Measurements from ENCODE around the gene RNU7-1. TPM values are rescaled to one million over a fixed set of nuclear protein-coding genes. Genes with fewer than 3 reads are reported as not detected.
A peak's percentile ranks its signal among the peaks of the same experiment; 100 is the strongest.

RNU7-1 gene
- total RNA-seq, 1 donor from 2014 or later: not detected

DNA sequence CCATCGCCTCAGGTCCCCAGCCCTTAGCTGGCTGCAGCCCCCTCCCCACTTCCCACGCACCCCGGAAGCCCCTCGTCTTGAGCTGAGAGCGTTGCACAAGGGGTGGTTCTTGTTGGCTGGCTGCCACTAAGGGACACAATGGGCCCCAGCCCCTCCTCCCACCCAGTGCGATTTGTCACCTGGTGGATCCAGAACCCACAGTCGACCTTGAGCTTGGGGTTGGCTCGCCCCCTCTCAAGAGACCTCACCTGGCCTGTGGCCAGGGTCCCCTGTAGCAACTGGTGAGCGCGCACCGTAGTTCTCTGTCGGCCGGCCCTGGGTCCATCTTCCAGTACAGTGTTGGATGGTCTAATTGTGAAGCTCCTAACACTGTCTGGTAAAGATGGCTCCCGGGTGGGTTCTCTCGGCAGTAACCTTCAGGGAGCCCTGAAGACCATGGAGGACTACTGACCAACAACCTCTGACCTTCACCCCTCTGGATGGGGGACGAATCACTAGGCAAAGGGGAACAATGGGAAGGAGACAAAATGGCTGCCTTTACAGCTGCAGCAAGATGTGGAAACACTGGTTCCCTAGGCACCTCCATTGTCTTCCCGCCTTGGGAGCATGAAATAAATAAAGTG is 20.3 kb downstream of the RNU7-1 start:
- Mint-ChIP-seq H3K36me3 (ENCODE audit: insufficient read depth) (peaks cover 22% of the 10 kb centered on the region), H3K4me3 (ENCODE audit: low read depth) (peak overlapping the region; percentile 97), H3K9me3 (ENCODE audit: low read depth) (no peaks in the 10 kb centered on the region), H3K27ac (peak overlapping the region; percentile 99), H3K4me1 (ENCODE audit: low read depth) (peaks cover 44% of the 10 kb centered on the region), H3K27me3 (no peaks in the 10 kb centered on the region)
- no peak for DNase-seq (ENCODE audit: low spot score, unreplicated experiment)
- TF ChIP-seq, protein P1, sequence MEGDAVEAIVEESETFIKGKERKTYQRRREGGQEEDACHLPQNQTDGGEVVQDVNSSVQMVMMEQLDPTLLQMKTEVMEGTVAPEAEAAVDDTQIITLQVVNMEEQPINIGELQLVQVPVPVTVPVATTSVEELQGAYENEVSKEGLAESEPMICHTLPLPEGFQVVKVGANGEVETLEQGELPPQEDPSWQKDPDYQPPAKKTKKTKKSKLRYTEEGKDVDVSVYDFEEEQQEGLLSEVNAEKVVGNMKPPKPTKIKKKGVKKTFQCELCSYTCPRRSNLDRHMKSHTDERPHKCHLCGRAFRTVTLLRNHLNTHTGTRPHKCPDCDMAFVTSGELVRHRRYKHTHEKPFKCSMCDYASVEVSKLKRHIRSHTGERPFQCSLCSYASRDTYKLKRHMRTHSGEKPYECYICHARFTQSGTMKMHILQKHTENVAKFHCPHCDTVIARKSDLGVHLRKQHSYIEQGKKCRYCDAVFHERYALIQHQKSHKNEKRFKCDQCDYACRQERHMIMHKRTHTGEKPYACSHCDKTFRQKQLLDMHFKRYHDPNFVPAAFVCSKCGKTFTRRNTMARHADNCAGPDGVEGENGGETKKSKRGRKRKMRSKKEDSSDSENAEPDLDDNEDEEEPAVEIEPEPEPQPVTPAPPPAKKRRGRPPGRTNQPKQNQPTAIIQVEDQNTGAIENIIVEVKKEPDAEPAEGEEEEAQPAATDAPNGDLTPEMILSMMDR (IDR thresholded peaks at IDR 0.05; ENCODE audit: unreplicated experiment): no peak

DNA sequence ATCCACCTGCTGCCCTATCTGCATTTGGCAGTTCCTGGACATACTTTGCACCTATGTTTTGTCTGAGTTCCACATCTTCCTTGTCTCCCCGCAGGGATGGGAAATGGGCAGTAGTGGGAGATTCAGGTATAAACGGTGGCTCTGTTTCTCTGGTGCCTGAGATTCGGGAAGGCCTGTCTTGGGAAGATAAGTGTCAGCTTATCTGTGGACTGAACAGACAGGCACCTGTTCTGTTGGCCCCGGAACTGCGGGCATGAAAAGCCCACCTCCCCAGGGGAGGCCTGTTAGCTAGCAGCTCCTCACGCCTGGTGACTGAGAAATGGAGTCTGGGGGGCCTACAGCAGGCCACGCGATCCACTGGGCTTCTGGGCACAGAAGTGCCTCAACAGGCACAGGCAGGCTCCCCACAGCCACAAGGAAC is 21.0 kb downstream of the RNU7-1 start:
- Mint-ChIP-seq H3K4me1 (ENCODE audit: low read depth) (peaks cover 50% of the 10 kb centered on the region), H3K36me3 (ENCODE audit: insufficient read depth) (peaks cover 22% of the 10 kb centered on the region), H3K27me3 (no peaks in the 10 kb centered on the region), H3K4me3 (ENCODE audit: low read depth) (peak overlapping the region; percentile 97), H3K9me3 (ENCODE audit: low read depth) (no peaks in the 10 kb centered on the region), H3K27ac (peak overlapping the region; percentile 99)
- DNase-seq (ENCODE audit: low spot score, unreplicated experiment): no peak
- TF ChIP-seq, protein P1 (IDR thresholded peaks at IDR 0.05; ENCODE audit: unreplicated experiment): no peak

DNA sequence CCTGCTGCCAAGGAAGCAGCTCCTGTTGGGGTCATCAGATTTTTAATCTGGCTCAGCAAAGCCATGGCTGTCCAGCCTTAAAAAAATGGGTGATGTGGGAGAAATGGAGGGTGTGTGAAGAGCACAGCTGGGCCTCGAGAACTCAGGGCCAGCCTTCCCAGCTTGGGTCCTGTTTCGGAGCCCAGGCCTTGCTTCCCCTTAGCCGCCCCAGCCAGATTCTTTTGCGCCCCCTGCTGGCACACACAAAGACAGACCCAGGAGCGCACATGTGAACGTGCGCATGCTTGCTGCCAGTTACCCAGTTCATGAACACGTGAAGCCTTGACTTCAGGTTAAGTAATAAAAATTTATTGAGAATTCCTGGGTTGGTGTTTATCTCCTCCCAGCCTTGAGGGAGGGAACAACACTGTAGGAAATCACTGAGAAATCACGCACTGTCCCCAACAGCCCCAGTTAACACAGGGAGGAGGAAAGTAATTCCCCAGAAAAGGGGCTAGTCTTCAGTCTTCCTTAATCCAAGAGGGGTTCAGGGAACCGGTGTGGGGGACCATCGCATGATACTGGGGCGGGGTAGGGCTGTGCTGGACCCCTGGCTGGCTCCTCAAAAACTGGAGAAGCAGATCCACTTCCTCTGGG is 21.5 kb downstream of the RNU7-1 start:
- H3K4me1 Mint-ChIP-seq (ENCODE audit: low read depth): peaks cover 53% of the 10 kb centered on the region
- H3K27ac Mint-ChIP-seq: peak overlapping the region; percentile 99
- peak overlapping the region; percentile 97 for H3K4me3 Mint-ChIP-seq (ENCODE audit: low read depth)
- H3K9me3 Mint-ChIP-seq (ENCODE audit: low read depth): no peaks in the 10 kb centered on the region
- no peaks in the 10 kb centered on the region for H3K27me3 Mint-ChIP-seq
- peak; percentile 90 for DNase-seq (ENCODE audit: low spot score, unreplicated experiment)
- TF ChIP-seq, protein P1 (IDR thresholded peaks at IDR 0.05; ENCODE audit: unreplicated experiment): peak; percentile 96
- H3K36me3 Mint-ChIP-seq (ENCODE audit: insufficient read depth): peaks cover 22% of the 10 kb centered on the region

DNA sequence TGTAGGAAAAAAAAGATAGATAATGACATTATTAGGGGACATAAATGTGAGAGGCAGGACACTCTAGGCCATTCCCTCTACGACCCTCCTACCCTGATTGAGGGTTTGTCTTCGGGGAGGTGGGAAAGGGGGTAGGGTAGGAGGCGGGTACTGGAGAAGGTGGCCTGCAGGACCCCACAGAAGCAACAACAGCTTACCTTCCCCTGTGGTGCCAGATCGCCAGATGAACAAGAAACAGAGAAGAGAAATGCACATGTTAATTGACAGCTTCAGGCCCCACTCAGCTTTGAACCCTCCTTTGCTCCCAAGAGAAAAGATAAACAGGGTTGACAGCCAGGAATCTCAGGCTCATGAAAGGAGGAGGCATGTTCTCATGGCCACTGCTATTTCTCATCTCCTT is 22.1 kb downstream of the RNU7-1 start:
- no peak for DNase-seq (ENCODE audit: low spot score, unreplicated experiment)
- H3K27ac Mint-ChIP-seq: peak overlapping the region; percentile 99
- H3K4me1 Mint-ChIP-seq (ENCODE audit: low read depth): peaks cover 53% of the 10 kb centered on the region
- TF ChIP-seq, protein P1 (IDR thresholded peaks at IDR 0.05; ENCODE audit: unreplicated experiment): no peak
- no peaks in the 10 kb centered on the region for H3K27me3 Mint-ChIP-seq
- peaks cover 22% of the 10 kb centered on the region for H3K36me3 Mint-ChIP-seq (ENCODE audit: insufficient read depth)
- H3K4me3 Mint-ChIP-seq (ENCODE audit: low read depth): peak overlapping the region; percentile 97
- no peaks in the 10 kb centered on the region for H3K9me3 Mint-ChIP-seq (ENCODE audit: low read depth)

DNA sequence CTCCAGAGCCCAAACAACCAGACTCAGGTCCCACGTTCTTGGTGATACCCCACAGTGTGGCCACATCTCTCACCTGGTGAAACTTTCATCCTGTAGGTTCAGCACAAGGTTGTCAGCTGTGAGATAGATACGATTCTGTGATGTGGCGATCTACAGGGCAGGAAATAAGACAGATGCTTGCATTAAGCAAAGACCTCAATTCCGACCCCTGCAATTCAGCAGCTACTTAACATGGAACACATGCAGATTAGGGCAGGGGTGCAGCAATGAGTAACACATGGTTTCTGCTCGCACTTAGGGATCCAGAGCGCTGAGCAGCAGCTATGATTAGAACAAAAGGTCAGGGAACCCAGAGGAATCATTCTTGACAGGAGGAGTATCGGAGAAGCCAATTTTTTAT is 22.7 kb downstream of the RNU7-1 start:
- Mint-ChIP-seq H3K36me3 (ENCODE audit: insufficient read depth) (peaks cover 22% of the 10 kb centered on the region), H3K27ac (peak overlapping the region; percentile 90), H3K4me3 (ENCODE audit: low read depth) (no peak overlapping the region), H3K4me1 (ENCODE audit: low read depth) (peaks cover 54% of the 10 kb centered on the region), H3K9me3 (ENCODE audit: low read depth) (no peaks in the 10 kb centered on the region), H3K27me3 (no peaks in the 10 kb centered on the region)
- DNase-seq (ENCODE audit: low spot score, unreplicated experiment): no peak
- TF ChIP-seq, protein P1 (IDR thresholded peaks at IDR 0.05; ENCODE audit: unreplicated experiment): no peak

Measured in progenitor cell of endocrine pancreas (in vitro differentiated cells).